SU-DHL-6 (cell line): ENCODE data around the gene SEMA4A.

Experiments used
- H2AFZ ChIP-seq: fragments of 200-600 bp; sonication (generic); 2 replicates; pipeline ENCODE4 v1.6.1; 2014; ENCODE audit warnings: low read depth, mild to moderate bottlenecking, moderate library complexity, mixed read lengths, antibody characterized with exemption, low read length; ENCODE audit not compliant: severe bottlenecking
- H3F3A ChIP-seq: fragments of 200-600 bp; shearing (Covaris generic); 2 replicates; pipeline ENCODE4 v1.6.0; 2016; ENCODE audit warnings: antibody characterized with exemption, mild to moderate bottlenecking; ENCODE audit not compliant: insufficient read depth
- H3K27ac ChIP-seq: fragments of 200-600 bp; sonication (generic); 2 replicates; pipeline ENCODE4 v1.5.1; 2016; ENCODE audit warnings: low read depth, mild to moderate bottlenecking, low read length, moderate library complexity, mixed read lengths
- H3K27me3 ChIP-seq: fragments of 200-600 bp; sonication (generic), shearing (Covaris generic); 2 replicates; pipeline ENCODE4 v1.6.0; 2014; ENCODE audit warnings: mild to moderate bottlenecking, low read length
- H3K36me3 ChIP-seq: fragments of 200-600 bp; sonication (generic); 2 replicates; pipeline ENCODE4 v1.6.1; 2014; ENCODE audit warnings: mild to moderate bottlenecking, low read length, mixed read lengths
- H3K4me2 ChIP-seq: fragments of 300-600, 200-600 bp; shearing (Covaris generic), sonication (generic); 2 replicates; pipeline ENCODE4 v1.6.0; 2014; ENCODE audit warnings: low read length, low read depth, mild to moderate bottlenecking; ENCODE audit not compliant: poor library complexity, severe bottlenecking
- H3K4me3 ChIP-seq: fragments of 200-600 bp; sonication (generic); 2 replicates; pipeline ENCODE4 v1.5.1; 2014; ENCODE audit warnings: antibody characterized with exemption, low read length, mild to moderate bottlenecking, mixed read lengths; ENCODE audit not compliant: insufficient read depth, poor library complexity, severe bottlenecking
- H3K79me2 ChIP-seq: fragments of 200-600 bp; sonication (generic); 2 replicates; pipeline ENCODE4 v1.6.1; 2014; ENCODE audit warnings: mild to moderate bottlenecking, low read length, moderate library complexity; ENCODE audit not compliant: insufficient read depth
- H3K9ac ChIP-seq: fragments of 200-600 bp; sonication (generic); 2 replicates; pipeline ENCODE4 v1.7.0; 2014; ENCODE audit warnings: mild to moderate bottlenecking, low read length
- H3K9me2 ChIP-seq: fragments of 200-600 bp; sonication (generic); replicated peaks from 2 replicates; pipeline ENCODE4 v1.6.1; 2014; ENCODE audit warnings: low read length; ENCODE audit not compliant: insufficient read depth
- H3K9me3 ChIP-seq: fragments of 200-600 bp; sonication (generic); 2 replicates; pipeline ENCODE4 v1.6.1; 2014; ENCODE audit warnings: low read length, mixed read lengths; ENCODE audit not compliant: insufficient read depth
- H4K20me1 ChIP-seq: fragments of 200-600 bp; sonication (generic); 2 replicates; pipeline ENCODE4 v1.6.1; 2014; ENCODE audit warnings: low read depth, mild to moderate bottlenecking, antibody characterized with exemption, low read length, moderate library complexity, mixed read lengths
- EZH2phosphoT487 ChIP-seq: fragments of 200-600 bp; sonication (generic), shearing (Covaris generic); conservative IDR thresholded peaks from 2 replicates; pipeline ENCODE4 v1.6.1; 2018; ENCODE audit warnings: mild to moderate bottlenecking, antibody characterized with exemption, low read length, moderate library complexity, mixed read lengths
- TF ChIP-seq, protein P1 (sequence below): fragments of 200-600 bp; sonication (generic); IDR thresholded peaks from one replicate; pipeline ENCODE4 v1.5.1; 2017; ENCODE audit warnings: antibody characterized with exemption, mild to moderate bottlenecking, low read length, moderate library complexity; ENCODE audit not compliant: insufficient read depth, poor library complexity, severe bottlenecking

The SEMA4A gene

DNA sequence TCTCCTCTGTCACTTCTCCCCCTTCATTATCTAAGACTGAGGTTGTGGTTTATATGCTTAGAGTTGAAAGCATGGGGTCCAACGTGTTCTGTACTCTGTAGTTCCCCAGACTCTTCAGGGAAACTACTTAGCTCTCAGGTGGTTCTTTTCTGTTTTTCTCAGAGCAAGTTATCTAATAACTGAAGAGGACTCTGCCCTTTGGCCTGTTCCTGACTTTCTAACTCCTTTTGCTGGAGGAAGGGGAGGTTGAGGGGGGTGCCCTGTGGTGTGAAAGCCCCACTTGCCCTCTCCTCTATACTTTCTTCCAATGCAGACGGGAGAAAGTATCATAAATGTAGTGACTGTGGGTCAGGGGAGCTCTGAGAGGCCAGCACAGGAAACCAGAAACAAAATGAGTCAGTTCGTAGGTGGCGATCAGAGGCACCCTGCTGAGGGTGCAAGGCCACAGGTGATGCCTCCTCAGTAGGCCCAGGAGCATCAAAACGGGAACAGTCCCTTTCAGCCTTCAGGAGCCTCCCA lies 45.5 kb downstream of the SEMA4A start:
- Histone ChIP-seq H4K20me1 (no peaks in the 10 kb centered on the region), H3K9me3 (no peaks in the 10 kb centered on the region), H3K36me3 (no peaks in the 10 kb centered on the region), H3K4me2 (no peak overlapping the region), H3K4me3 (no peak overlapping the region), H3K9ac (no peak overlapping the region), H3K27me3 (no peaks in the 10 kb centered on the region), H3K9me2 (no peaks in the 10 kb centered on the region), H3F3A (no peaks in the 10 kb centered on the region), H3K27ac (no peak overlapping the region), H3K79me2 (peaks cover 75% of the 10 kb centered on the region), H2AFZ (no peak overlapping the region)
- no peak for TF ChIP-seq EZH2phosphoT487
- TF ChIP-seq, protein P1, sequence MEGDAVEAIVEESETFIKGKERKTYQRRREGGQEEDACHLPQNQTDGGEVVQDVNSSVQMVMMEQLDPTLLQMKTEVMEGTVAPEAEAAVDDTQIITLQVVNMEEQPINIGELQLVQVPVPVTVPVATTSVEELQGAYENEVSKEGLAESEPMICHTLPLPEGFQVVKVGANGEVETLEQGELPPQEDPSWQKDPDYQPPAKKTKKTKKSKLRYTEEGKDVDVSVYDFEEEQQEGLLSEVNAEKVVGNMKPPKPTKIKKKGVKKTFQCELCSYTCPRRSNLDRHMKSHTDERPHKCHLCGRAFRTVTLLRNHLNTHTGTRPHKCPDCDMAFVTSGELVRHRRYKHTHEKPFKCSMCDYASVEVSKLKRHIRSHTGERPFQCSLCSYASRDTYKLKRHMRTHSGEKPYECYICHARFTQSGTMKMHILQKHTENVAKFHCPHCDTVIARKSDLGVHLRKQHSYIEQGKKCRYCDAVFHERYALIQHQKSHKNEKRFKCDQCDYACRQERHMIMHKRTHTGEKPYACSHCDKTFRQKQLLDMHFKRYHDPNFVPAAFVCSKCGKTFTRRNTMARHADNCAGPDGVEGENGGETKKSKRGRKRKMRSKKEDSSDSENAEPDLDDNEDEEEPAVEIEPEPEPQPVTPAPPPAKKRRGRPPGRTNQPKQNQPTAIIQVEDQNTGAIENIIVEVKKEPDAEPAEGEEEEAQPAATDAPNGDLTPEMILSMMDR, result no peak

DNA sequence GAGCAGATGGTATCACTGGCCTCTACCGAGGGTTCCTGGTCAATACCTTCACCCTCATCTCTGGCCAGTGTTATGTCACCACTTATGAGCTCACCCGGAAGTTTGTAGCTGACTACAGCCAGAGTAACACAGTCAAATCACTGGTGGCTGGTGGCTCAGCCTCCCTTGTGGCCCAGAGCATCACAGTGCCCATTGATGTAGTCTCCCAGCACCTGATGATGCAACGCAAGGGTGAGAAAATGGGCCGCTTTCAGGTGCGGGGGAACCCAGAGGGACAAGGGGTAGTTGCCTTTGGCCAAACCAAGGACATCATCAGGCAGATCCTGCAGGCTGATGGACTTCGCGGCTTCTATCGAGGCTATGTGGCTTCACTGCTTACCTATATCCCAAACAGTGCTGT lies 46.7 kb downstream of the SEMA4A start:
- H2AFZ ChIP-seq, result no peak overlapping the region
- no peaks in the 10 kb centered on the region for H3F3A ChIP-seq
- H3K4me2 ChIP-seq, result no peak overlapping the region
- H3K27ac ChIP-seq, result no peak overlapping the region
- H3K9me2 ChIP-seq, result no peaks in the 10 kb centered on the region
- no peak overlapping the region for H3K4me3 ChIP-seq
- H3K79me2 ChIP-seq, result peaks cover 72% of the 10 kb centered on the region
- H3K9me3 ChIP-seq, result no peaks in the 10 kb centered on the region
- no peaks in the 10 kb centered on the region for H4K20me1 ChIP-seq
- H3K36me3 ChIP-seq, result no peaks in the 10 kb centered on the region
- no peak for TF ChIP-seq EZH2phosphoT487
- TF ChIP-seq, protein P1, result no peak
- H3K27me3 ChIP-seq, result no peaks in the 10 kb centered on the region
- H3K9ac ChIP-seq, result no peak overlapping the region

DNA sequence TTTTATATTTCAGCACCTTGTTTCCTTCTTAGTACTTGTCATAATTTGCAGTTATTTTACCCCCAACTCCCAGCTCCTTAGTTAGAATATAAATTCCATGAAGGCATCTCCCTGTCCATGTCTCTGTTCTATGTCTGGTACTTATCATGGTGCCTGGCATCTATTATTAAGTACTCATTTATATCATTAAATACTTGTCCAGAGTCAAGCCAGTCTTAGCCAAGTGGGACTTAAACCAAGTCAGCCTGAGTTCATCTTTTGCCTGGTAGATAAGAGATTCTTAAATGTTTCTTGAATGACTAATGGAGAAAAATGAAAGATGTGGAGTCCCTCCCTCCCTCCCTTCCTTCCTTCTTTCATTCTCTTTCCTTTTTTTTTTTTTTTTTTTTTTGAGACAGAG lies 49.9 kb downstream of the SEMA4A start:
- Histone ChIP-seq H3K4me3 (no peak overlapping the region), H3K36me3 (no peaks in the 10 kb centered on the region), H3K9me2 (no peaks in the 10 kb centered on the region), H4K20me1 (no peaks in the 10 kb centered on the region), H3K4me2 (no peak overlapping the region), H3F3A (no peaks in the 10 kb centered on the region), H2AFZ (no peak overlapping the region), H3K9me3 (no peaks in the 10 kb centered on the region), H3K27ac (no peak overlapping the region), H3K27me3 (no peaks in the 10 kb centered on the region), H3K9ac (no peak overlapping the region), H3K79me2 (peaks cover 45% of the 10 kb centered on the region)
- TF ChIP-seq EZH2phosphoT487, result no peak

DNA sequence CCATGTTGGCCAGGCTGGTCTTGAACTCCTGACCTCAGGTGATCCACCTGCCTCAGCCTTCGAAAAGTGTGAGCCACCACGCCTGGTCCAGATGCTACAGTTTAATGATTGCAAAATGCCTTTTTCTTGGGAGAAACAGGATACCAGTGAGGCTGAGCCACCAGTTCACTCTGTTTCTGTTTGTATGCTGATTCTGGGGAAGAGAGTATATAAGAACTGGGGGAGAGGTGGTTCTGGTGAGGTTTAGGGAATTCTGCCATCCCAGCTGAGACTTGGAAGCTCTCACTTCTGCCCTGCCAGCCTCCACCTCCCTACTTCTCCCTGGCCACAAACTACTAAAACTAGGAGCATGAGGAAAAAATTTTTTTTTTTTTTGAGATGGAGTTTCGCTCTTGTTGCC lies 51.3 kb downstream of the SEMA4A start:
- TF ChIP-seq, protein P1, result no peak
- no peak for TF ChIP-seq EZH2phosphoT487
- Histone ChIP-seq H3K36me3 (no peaks in the 10 kb centered on the region), H3K79me2 (peaks cover 31% of the 10 kb centered on the region), H3F3A (no peaks in the 10 kb centered on the region), H3K4me2 (no peak overlapping the region), H4K20me1 (no peaks in the 10 kb centered on the region), H3K27me3 (no peaks in the 10 kb centered on the region), H2AFZ (no peak overlapping the region), H3K4me3 (no peak overlapping the region), H3K27ac (no peak overlapping the region), H3K9ac (no peak overlapping the region), H3K9me2 (no peaks in the 10 kb centered on the region), H3K9me3 (no peaks in the 10 kb centered on the region)
